A673 (cell line): Measurements from ENCODE around the gene FXYD2.

ENCODE experiments used
- CTCF ChIP-seq: fragments of 300-800, 200-600 bp; sonication (generic); conservative IDR thresholded peaks from 2 replicates; pipeline ENCODE4 v1.5.1; 2017; ENCODE audit warnings: low read depth, mild to moderate bottlenecking, antibody characterized with exemption, low read length, moderate library complexity, mixed read lengths
- EZH2 ChIP-seq: fragments of 200-600 bp; sonication (generic); IDR thresholded peaks from 2 replicates; pipeline ENCODE4 v1.6.1; 2017; ENCODE audit warnings: borderline replicate concordance, low read depth, mild to moderate bottlenecking, mixed read lengths, antibody characterized with exemption, low read length; ENCODE audit not compliant: poor library complexity, severe bottlenecking

- TF ChIP-seq CTCF (no peak), EZH2 (no peak)
Measured at GRCh38 chr11:117839936-117840813, 15.6 kb upstream of the FXYD2 start.
